ENCODE measurements around the gene ACBD6.

ACBD6 gene

DNA sequence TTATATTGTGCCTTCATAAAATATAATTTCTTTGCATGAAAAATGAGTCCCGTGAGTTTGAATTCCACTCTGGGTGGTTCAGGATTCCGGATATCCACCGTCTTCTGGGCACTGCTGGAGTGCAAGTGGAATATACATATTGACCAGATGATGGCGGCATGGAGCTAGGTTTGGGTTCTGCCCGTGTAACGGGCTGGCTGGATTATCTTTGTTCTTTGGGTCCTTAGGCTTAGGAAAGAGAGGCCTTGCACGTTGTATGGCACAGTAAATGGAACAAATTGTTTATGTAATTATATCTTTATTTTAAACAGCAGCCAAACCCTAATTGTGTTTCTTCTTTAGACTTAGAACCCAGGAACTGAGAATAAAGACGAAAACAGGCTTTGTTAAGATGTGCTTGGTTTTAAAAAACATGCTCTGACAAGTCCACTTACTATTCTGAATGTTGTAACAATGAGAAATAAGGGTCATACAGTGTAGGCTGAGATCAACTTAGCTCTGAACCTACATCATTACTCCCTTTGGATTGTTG lies 13.5 kb upstream of the ACBD6 start:
- no peak overlapping the region for H3K9ac ChIP-seq (ENCODE audit: low read length)
- no peak for TF ChIP-seq EZH2 (IDR thresholded peaks at IDR 0.05; ENCODE audit: borderline replicate concordance, low read length)
- TF ChIP-seq, protein P1, sequence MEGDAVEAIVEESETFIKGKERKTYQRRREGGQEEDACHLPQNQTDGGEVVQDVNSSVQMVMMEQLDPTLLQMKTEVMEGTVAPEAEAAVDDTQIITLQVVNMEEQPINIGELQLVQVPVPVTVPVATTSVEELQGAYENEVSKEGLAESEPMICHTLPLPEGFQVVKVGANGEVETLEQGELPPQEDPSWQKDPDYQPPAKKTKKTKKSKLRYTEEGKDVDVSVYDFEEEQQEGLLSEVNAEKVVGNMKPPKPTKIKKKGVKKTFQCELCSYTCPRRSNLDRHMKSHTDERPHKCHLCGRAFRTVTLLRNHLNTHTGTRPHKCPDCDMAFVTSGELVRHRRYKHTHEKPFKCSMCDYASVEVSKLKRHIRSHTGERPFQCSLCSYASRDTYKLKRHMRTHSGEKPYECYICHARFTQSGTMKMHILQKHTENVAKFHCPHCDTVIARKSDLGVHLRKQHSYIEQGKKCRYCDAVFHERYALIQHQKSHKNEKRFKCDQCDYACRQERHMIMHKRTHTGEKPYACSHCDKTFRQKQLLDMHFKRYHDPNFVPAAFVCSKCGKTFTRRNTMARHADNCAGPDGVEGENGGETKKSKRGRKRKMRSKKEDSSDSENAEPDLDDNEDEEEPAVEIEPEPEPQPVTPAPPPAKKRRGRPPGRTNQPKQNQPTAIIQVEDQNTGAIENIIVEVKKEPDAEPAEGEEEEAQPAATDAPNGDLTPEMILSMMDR (IDR thresholded peaks at IDR 0.05; ENCODE audit: low read length), result peak; percentile 81
- H3K4me2 ChIP-seq (ENCODE audit: low read length), result no peak overlapping the region
- no peaks in the 10 kb centered on the region for H3K4me1 ChIP-seq (ENCODE audit: insufficient read depth, low read length, severe bottlenecking)
- H3F3A ChIP-seq (ENCODE audit: insufficient read depth, low read length), result no peaks in the 10 kb centered on the region
- no peaks in the 10 kb centered on the region for H3K36me3 ChIP-seq (ENCODE audit: insufficient read depth, low read length)
- no peaks in the 10 kb centered on the region for H4K20me1 ChIP-seq (ENCODE audit: insufficient read depth, low read length)
- no peaks in the 10 kb centered on the region for H3K27me3 ChIP-seq (ENCODE audit: insufficient read depth, low read length)
- 0 out of 2 replicates have a peak, but pooled peaks cover 3% of the 10 kb centered on the region for H3K9me3 ChIP-seq (ENCODE audit: low read length)
- H3K4me3 ChIP-seq (ENCODE audit: low read depth, low read length, poor library complexity, severe bottlenecking), result no peak overlapping the region
- H2AFZ ChIP-seq (ENCODE audit: low read length), result no peak overlapping the region
- no peak overlapping the region for H3K27ac ChIP-seq (ENCODE audit: low read depth, low read length, poor library complexity, severe bottlenecking)
- H3K79me2 ChIP-seq (ENCODE audit: insufficient read depth, low read length), result no peaks in the 10 kb centered on the region
- H3K9me2 ChIP-seq (ENCODE audit: low read depth, low read length), result no peaks in the 10 kb centered on the region

DNA sequence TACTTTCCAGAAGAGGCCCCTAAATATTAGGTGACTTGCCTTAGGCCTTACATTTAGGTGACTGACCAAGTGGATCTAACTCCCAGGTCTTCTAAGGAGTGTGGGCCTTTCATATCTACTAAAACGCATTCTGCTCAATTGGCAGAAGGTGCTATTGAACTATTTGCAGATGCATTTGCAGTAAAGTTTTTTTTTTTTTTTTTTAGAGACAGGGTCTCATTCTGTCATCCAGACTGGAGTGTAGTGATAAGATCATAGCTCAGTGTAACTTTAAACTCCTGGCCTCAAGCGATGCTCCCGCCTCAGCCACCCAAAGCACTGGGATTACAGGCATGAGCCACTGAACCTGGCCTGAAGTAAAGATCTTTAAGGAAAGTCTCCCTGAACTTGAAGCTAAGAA lies 13.0 kb upstream of the ACBD6 start:
- H3K9ac ChIP-seq (ENCODE audit: low read length), result no peak overlapping the region
- 0 out of 2 replicates have a peak, but pooled peaks cover 3% of the 10 kb centered on the region for H3K9me3 ChIP-seq (ENCODE audit: low read length)
- no peak for TF ChIP-seq EZH2 (IDR thresholded peaks at IDR 0.05; ENCODE audit: borderline replicate concordance, low read length)
- TF ChIP-seq, protein P1 (IDR thresholded peaks at IDR 0.05; ENCODE audit: low read length), result no peak
- no peak overlapping the region for H3K4me2 ChIP-seq (ENCODE audit: low read length)
- no peak overlapping the region for H3K27ac ChIP-seq (ENCODE audit: low read depth, low read length, poor library complexity, severe bottlenecking)
- no peak overlapping the region for H2AFZ ChIP-seq (ENCODE audit: low read length)
- H3K79me2 ChIP-seq (ENCODE audit: insufficient read depth, low read length), result no peaks in the 10 kb centered on the region
- H4K20me1 ChIP-seq (ENCODE audit: insufficient read depth, low read length), result no peaks in the 10 kb centered on the region
- no peaks in the 10 kb centered on the region; the same call in 1 of the 2 replicates for H3K36me3 ChIP-seq (ENCODE audit: insufficient read depth, low read length)
- no peaks in the 10 kb centered on the region for H3F3A ChIP-seq (ENCODE audit: insufficient read depth, low read length)
- H3K9me2 ChIP-seq (ENCODE audit: low read depth, low read length), result no peaks in the 10 kb centered on the region
- no peak overlapping the region for H3K4me3 ChIP-seq (ENCODE audit: low read depth, low read length, poor library complexity, severe bottlenecking)
- no peaks in the 10 kb centered on the region for H3K4me1 ChIP-seq (ENCODE audit: insufficient read depth, low read length, severe bottlenecking)
- no peaks in the 10 kb centered on the region for H3K27me3 ChIP-seq (ENCODE audit: insufficient read depth, low read length)

DNA sequence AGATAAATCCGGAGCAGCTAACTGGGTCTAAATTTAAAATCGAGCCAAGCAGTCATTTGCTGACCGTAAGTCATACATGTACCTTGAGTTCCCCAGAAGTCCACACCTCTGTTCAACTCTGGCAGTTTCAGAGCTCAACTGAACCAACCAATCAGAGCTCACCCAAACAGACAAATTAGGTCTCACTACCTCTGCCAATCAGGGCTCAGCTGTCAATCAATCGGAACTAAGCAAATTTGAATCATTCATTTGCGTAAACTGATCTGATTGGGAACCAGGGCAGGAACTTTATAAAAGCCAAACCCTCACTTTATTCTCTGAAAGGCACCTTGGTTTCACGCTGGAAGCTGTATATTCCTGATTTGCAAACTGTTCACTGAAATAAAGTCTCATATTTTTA lies 11.2 kb upstream of the ACBD6 start:
- no peak for TF ChIP-seq EZH2 (IDR thresholded peaks at IDR 0.05; ENCODE audit: borderline replicate concordance, low read length)
- TF ChIP-seq, protein P1 (IDR thresholded peaks at IDR 0.05; ENCODE audit: low read length), result no peak
- Histone ChIP-seq H3K36me3 (ENCODE audit: insufficient read depth, low read length) (no peaks in the 10 kb centered on the region; the same call in 1 of the 2 replicates), H3K9me3 (ENCODE audit: low read length) (0 out of 2 replicates have a peak, but pooled peaks cover 3% of the 10 kb centered on the region), H3F3A (ENCODE audit: insufficient read depth, low read length) (no peaks in the 10 kb centered on the region), H2AFZ (ENCODE audit: low read length) (no peak overlapping the region), H3K27me3 (ENCODE audit: insufficient read depth, low read length) (no peaks in the 10 kb centered on the region), H3K9me2 (ENCODE audit: low read depth, low read length) (no peaks in the 10 kb centered on the region), H4K20me1 (ENCODE audit: insufficient read depth, low read length) (no peaks in the 10 kb centered on the region), H3K9ac (ENCODE audit: low read length) (no peak overlapping the region), H3K79me2 (ENCODE audit: insufficient read depth, low read length) (no peaks in the 10 kb centered on the region), H3K27ac (ENCODE audit: low read depth, low read length, poor library complexity, severe bottlenecking) (no peak overlapping the region), H3K4me2 (ENCODE audit: low read length) (no peak overlapping the region), H3K4me1 (ENCODE audit: insufficient read depth, low read length, severe bottlenecking) (no peaks in the 10 kb centered on the region), H3K4me3 (ENCODE audit: low read depth, low read length, poor library complexity, severe bottlenecking) (no peak overlapping the region)
